Mucosa of gallbladder (tissue), 1 donor: ENCODE data around the gene PRKCH. TPM values are rescaled to one million over a fixed set of nuclear protein-coding genes. Genes with fewer than 3 reads are reported as not detected.

Experiments
- DNase-seq: peaks from one replicate; pipeline ENCODE4 v3.0.0-alpha.2; 2020; ENCODE audit warnings: low spot score
- total RNA-seq: library from RNA; stranded (reverse); gene quantifications from one replicate; pipeline ENCODE4 v1.2.1, GENCODE V29; 2021
- donor health status: DM: no; HTN: no; CAD: no.

PRKCH gene
- total RNA-seq, 1 donor from 2014 or later: 28.5 TPM

DNA sequence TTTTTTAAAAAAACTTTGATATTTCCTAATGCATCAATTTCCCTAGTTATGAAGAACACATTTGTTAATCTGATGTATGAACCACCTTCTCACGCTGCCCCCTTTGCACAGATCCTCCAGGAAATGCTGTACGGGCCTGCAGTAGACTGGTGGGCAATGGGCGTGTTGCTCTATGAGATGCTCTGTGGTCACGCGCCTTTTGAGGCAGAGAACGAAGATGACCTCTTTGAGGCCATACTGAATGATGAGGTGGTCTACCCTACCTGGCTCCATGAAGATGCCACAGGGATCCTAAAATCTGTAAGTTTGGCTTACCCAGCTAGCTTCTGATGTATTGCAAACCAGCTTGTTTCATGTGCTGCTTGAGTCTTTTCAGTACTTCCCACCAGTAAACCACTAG is 208.9 kb downstream of the PRKCH start:
- no peak for DNase-seq

GRCh38 chr14:61530896-61531295 is 209.5 kb downstream of the PRKCH start:
- DNase-seq: no peak

DNA sequence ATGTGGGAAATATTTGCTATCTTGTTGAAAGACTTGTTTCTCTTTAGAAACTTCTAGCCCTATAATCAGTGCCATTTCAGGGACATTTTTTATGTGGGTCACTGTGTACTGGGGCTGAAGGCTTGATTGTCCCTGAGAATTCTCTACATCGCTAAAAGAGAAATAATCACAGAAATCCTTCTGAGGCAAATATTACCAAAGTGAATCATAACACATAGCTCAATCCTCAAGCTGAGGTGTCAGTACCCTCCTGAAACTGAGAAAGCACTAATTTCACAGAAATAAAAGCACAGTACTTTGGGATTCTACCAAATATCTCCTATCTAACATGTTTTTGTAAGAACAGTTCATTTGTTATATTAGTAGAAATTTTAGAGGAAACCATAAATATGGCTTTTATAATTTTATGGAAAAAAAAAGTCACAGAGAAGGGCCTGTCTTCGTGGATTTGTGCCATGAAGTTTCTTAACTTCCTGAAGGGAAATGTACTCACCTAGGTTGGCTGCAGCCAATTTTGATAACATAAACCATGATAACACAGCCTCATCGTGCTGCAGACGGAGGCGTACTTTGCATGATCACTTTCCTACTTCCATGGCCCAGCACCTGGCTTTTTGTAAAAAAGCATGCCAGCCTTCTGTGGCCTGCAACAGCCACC is 210.2 kb downstream of the PRKCH start:
- no peak for DNase-seq

DNA sequence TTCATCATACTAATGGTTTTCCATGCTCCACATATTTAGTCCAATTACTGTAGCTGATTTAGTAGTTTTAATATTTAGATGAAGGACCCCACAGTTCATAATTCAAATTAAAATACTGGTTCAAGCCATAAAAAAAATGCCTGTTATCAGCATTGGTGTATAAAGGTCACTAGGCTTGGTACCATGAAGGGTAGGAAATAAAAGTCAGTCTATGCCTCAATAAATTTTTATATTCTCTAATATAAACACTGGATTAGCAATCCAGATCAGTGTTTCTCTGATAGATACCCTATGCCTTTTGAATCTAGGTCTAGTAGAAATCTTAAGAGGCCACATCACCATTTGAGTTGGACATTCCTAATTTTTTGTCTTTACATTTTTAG is 210.7 kb downstream of the PRKCH start:
- no peak for DNase-seq

- DNase-seq: no peak
Observed at GRCh38 chr14:61532763-61533162, 211.4 kb downstream of the PRKCH start.

GRCh38 chr14:61533513-61534255 is 212.3 kb downstream of the PRKCH start:
- no peak for DNase-seq

- no peak for DNase-seq
Observed at GRCh38 chr14:61535032-61535431, 213.7 kb downstream of the PRKCH start.

DNA sequence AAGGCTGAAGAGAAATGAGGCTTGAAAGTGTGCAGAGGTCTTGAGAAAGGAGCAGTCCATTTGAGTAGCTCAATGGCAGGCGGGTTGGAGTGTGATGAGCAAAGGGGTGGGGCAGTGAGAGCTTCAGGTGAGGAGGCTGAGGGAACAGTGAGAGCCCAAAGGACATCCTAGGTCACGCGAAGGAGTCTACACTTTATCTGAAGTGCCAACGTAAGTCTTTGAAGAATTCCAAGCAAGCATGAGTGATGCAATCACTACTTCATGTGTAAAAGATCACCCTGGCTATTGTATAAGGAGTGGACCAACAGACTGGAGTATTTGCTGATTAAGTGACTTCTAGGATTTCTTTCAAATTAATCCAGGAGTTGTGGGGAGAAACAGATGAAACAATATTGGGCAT is 214.1 kb downstream of the PRKCH start:
- DNase-seq: no peak

DNA sequence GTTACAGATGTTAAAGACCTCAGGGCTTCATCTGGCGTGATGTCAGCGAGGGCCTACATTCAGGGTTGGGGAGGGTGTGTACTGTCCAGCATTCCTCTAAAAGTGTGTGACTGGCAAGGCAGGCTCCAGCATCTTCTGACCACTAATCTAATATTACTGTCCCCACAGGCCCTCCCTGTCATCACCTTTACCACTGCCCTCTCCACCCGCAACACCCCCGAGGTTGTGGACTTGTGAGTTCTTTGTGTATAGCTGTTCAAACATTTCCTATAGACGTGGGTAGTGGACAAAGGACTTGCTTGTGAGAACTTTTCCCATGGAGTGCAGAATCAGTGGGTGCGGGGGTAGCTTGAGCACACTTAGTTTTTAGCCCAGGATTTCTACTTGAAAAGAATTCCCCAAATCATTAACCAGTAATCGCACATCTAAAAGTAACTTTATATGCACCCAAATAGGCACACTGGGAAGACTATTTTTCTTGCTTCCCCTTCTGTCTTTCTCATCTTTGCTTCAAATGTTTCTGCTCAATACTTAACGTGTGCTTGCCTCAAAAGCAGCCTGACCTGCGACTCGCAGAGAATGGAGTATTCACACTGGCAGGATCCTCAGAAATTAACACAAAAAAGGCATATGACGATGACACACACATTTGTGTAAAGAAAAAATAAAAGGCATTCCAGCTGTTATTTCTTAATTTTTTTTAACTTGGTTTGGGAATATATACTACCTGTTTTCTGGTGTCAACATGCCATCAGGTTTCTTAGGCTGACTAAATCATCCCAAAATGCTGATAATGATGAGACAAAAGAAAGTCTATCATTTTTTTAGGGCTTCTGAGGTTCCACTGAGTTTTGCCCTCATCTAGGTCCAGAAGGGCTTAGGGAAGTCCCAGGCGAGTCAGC is 215.5 kb downstream of the PRKCH start:
- no peak for DNase-seq

- DNase-seq: peak; percentile 86
Observed at GRCh38 chr14:61537563-61538463, 216.4 kb downstream of the PRKCH start.

DNA sequence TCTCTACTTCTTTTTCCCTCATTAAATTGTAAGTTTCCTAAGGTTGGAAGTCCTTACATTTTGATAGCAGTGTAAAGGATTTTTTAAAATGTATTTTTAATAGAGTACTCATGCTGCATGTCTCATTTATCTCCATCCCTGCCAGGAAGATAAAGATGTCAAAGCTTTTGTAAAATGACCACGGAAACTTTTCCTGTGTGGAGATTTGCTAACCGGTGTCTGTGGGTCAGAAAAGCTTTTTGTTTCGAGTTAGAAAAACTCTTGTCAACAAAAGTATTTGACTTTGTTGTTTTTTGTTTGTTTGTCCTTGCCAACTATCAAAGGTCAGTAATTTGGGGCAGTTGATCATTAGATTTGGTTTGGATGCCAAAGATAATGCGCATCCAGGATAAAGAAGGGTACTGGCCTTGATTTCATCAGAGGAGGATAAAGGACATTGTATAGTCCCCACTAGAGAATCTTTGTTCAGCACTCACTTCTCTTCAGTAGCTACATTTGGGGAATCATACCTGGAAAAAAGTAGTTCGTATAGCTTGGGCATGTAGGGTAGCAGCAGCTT is 217.2 kb downstream of the PRKCH start:
- no peak for DNase-seq

GRCh38 chr14:61539631-61540030 is 218.3 kb downstream of the PRKCH start:
- DNase-seq: no peak

GRCh38 chr14:61540931-61541330 is 219.6 kb downstream of the PRKCH start:
- no peak for DNase-seq

GRCh38 chr14:61542848-61543790 is 221.7 kb downstream of the PRKCH start:
- DNase-seq: no peak

GRCh38 chr14:61543946-61544345 is 222.6 kb downstream of the PRKCH start:
- no peak for DNase-seq

DNA sequence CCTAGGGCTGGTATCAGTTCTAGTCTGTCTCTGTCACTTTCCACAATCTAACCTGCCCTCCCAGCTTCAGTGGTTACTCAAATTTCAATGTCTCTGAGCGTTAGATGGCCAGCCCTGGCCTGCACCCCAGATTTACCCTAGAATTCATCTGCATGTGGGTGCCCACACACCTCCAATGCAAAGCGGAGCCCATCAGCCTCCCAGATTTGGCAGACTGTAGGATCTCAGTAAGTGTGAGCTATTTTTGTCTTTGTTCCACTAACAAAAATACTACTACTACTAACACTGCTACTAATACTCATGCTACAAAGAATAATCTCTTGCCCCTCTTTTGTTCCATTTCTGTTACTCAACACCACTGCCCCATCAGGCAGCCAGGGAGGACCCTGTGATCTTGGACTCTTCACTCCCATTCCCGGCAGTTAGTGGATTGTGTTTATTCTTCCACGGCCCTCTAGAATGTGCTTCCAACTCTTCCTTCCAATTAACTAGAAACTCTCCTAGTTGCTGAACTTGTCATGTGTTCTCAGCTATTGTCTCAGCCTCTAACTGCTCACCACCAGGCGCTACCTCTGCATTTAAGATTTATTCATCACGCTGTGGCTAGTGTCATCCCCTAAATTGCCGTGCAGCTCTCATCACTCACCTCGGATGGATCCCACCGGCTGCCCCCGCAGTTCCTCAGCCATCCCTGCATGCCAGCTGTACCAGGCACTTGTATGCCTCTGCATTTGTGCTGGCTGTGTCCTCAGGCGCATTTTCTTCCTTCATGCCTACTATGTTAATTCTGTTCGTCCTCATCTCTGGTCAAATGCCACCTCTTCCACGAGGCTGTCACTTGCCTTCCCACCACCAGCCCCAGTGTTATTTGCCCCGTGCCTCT is 223.3 kb downstream of the PRKCH start:
- no peak for DNase-seq

DNA sequence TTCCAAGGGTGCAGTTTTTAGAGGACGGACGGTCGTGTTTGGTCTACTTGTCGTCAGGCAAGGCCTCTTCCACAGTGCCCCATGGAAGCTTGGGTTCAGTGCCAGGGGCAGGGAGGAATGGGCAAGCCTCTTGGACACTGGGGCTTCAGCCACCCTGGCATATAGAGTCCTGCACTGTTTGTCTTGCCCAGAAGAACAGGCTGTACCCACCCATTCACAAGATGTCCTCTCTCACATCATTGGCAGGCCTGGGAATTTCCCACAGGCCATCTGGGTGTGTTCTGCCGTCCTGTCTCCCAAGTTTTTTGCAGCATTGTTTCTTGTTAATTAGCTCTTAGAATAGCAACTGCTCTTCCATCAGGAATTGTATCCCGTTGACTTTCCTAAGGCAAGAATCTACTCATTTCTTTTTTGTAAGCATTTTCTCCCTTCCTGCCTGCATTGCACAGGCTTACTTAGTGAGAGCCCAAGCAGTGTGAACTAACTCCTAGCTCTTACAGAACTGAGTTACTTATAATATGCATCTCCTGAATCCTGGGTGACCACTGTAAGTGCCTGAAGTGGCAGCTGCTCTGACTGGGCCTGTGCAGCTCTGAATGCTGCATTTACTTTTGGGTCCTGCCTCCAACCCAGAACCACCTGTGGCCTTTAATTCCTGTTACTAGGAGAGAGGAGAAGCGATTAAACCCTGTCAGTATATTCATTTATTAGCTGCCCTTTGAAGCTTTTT is 224.5 kb downstream of the PRKCH start:
- no peak for DNase-seq
